AG09309 (cell line): ENCODE results near the gene NFATC3.

ENCODE experiments used
- DNase-seq: peaks from one replicate; pipeline ENCODE4 v3.0.0-alpha.2; 2010; ENCODE audit warnings: low read depth
- H3K4me3 ChIP-seq: 2 replicates; pipeline ENCODE4 v1.5.1; 2011; ENCODE audit warnings: mild to moderate bottlenecking, low read depth, low read length, moderate library complexity; ENCODE audit not compliant: control insufficient read depth
- TF ChIP-seq, protein P1 (sequence below): IDR thresholded peaks from 2 replicates; pipeline ENCODE4 v1.5.1; 2011; ENCODE audit warnings: mild to moderate bottlenecking, low read depth, low read length, inconsistent platforms; ENCODE audit not compliant: insufficient read depth, control insufficient read depth; ENCODE audit errors: missing control alignments

Gene NFATC3

DNA sequence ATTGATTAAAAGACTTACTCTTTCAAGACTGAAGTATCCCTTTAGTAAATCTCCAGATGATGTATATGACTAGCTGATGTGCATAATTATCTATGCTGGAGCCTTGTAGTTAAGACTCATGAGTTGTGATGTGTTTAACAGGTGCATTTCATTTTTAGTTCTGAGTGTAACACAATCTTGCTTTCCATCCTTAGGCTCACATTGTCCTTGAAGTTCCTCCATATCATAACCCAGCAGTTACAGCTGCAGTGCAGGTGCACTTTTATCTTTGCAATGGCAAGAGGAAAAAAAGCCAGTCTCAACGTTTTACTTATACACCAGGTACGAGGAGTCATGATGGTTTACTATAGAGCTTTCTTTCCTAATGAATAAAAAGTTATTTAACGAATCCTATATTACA is 97.9 kb downstream of the NFATC3 start:
- TF ChIP-seq, protein P1, sequence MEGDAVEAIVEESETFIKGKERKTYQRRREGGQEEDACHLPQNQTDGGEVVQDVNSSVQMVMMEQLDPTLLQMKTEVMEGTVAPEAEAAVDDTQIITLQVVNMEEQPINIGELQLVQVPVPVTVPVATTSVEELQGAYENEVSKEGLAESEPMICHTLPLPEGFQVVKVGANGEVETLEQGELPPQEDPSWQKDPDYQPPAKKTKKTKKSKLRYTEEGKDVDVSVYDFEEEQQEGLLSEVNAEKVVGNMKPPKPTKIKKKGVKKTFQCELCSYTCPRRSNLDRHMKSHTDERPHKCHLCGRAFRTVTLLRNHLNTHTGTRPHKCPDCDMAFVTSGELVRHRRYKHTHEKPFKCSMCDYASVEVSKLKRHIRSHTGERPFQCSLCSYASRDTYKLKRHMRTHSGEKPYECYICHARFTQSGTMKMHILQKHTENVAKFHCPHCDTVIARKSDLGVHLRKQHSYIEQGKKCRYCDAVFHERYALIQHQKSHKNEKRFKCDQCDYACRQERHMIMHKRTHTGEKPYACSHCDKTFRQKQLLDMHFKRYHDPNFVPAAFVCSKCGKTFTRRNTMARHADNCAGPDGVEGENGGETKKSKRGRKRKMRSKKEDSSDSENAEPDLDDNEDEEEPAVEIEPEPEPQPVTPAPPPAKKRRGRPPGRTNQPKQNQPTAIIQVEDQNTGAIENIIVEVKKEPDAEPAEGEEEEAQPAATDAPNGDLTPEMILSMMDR = no peak
- H3K4me3 ChIP-seq = no peak overlapping the region
- no peak for DNase-seq

DNA sequence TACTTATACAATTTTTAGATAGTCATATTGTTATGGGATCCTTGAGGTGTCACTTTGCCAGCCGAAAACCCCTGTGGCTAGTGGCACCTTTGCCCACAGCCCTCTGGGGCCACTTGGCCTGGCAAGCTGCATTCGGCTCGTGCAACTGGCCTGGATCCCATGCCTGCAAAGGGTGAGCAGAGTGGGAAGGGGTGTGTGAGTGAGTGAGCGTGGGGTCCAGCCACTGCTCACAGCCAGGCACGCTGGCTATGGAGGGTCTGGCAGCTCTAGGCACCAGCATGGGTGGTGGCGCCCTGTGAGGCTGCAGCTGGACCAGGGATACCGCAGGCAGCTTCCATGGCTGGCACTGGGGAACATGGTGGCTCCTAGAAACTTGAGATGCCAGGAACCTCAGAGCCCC is 101.7 kb downstream of the NFATC3 start:
- TF ChIP-seq, protein P1 = no peak
- no peak overlapping the region for H3K4me3 ChIP-seq
- DNase-seq = no peak

DNA sequence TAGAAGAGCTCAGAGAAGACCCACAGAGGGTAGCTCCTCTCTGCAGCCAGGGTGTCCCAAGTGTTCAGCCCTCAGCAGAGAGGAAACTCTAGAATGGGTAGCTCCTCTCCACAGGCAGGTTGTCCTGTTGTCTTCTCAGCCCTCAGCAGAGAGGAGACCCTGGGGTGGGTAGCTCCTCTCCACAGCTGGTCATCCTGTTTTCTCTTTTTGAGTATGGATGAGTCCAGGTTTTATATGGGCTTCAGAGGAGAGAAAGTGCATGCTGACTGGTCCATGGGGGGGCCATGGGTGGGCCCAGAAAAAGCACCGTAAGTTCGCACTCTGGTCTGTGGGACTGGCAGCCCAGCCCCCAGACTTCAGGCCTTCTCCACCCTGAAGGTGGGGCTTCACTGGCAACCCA is 102.3 kb downstream of the NFATC3 start:
- H3K4me3 ChIP-seq = no peak overlapping the region
- DNase-seq = no peak
- TF ChIP-seq, protein P1 = no peak

DNA sequence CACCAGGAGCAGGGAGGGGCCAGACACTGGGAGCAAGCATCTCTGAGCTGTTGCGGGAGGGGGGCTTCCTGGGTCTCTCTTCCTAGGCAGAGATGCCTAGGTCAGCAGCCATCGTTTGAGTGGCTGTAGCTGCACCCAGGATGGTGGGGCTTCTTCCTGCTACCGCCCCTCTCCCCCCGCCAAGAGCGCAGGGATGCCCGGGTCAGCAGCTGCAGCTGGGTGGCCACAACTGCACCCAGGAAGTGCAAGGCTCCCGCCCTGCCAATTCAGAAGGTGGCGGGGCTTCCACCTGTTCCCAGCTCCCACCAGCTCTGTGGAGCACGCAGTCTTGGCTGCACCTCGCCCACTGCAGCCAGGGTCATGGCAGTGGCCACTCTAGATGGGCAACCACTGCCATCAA is 103.0 kb downstream of the NFATC3 start:
- DNase-seq = no peak
- TF ChIP-seq, protein P1 = no peak
- H3K4me3 ChIP-seq = no peak overlapping the region

DNA sequence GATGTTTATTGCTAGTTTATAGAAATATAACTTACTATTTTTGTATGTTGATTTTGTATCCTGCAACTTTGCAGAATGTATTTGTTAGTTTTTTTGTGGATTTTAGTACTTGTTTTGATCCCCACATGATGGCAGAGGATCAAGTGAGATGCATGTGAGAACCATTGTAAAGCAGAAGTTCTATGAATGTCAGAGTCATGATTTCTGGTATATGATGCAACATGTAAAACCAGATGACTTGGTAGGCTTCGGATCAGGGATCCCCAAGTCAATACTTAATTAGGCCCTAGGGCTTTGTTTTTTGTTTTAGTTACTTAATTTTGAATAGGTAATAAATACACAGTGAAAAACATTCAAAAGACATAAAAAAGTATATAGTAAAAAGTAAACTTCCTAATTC is 104.9 kb downstream of the NFATC3 start:
- no peak overlapping the region for H3K4me3 ChIP-seq
- DNase-seq = no peak
- TF ChIP-seq, protein P1 = no peak

DNA sequence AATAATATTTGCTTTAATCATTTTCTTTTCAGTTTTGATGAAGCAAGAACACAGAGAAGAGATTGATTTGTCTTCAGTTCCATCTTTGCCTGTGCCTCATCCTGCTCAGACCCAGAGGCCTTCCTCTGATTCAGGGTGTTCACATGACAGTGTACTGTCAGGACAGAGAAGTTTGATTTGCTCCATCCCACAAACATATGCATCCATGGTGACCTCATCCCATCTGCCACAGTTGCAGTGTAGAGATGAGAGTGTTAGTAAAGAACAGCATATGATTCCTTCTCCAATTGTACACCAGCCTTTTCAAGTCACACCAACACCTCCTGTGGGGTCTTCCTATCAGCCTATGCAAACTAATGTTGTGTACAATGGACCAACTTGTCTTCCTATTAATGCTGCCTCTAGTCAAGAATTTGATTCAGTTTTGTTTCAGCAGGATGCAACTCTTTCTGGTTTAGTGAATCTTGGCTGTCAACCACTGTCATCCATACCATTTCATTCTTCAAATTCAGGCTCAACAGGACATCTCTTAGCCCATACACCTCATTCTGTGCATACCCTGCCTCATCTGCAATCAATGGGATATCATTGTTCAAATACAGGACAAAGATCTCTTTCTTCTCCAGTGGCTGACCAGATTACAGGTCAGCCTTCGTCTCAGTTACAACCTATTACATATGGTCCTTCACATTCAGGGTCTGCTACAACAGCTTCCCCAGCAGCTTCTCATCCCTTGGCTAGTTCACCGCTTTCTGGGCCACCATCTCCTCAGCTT is 105.8 kb downstream of the NFATC3 start:
- no peak for DNase-seq
- TF ChIP-seq, protein P1 = no peak
- no peak overlapping the region for H3K4me3 ChIP-seq
